HG03196 (cell line): ENCODE measurements around the gene PIK3CB.
"Not testable (repeated sequence)": the region's sequence is repeated elsewhere in the genome, so short reads cannot be mapped to it uniquely, and the experiment has no call there.

Source experiments
- ATAC-seq: cut with Tn5 transposase; IDR thresholded peaks from one replicate; pipeline ENCODE4 v1.9.1; 2021; ENCODE audit not compliant: unreplicated experiment

PIK3CB gene

GRCh38 chr3:138629526-138629925, 205.2 kb downstream of the PIK3CB start:
- ATAC-seq, result no peak

GRCh38 chr3:138625707-138626365, 208.9 kb downstream of the PIK3CB start:
- no peak for ATAC-seq

- ATAC-seq, result no peak
Measured at GRCh38 chr3:138624518-138624917, 210.2 kb downstream of the PIK3CB start.

GRCh38 chr3:138620431-138620830, 214.3 kb downstream of the PIK3CB start:
- ATAC-seq, result no peak

GRCh38 chr3:138615462-138615861, 219.3 kb downstream of the PIK3CB start:
- ATAC-seq, result no peak

- ATAC-seq, result no peak
Measured at GRCh38 chr3:138609898-138610266, 224.8 kb downstream of the PIK3CB start.

- ATAC-seq, result peak; percentile 61
Measured at GRCh38 chr3:138608322-138609135, 226.2 kb downstream of the PIK3CB start, which contains the start of gene FAIM. Gene FAIM, plus strand, starts transcription at chr3:138608771. Its CDS starts 10,956 bp downstream, at chr3:138619727.

- ATAC-seq, result not testable (repeated sequence)
Measured at GRCh38 chr3:138604106-138604595, 230.6 kb downstream of the PIK3CB start.
